ENCODE measurements around the gene DDX51. TPM values are rescaled to one million over a fixed set of nuclear protein-coding genes. Genes with fewer than 3 reads are reported as not detected.

DDX51 gene
- 7.4 and 11.5 TPM in 2 replicates for total RNA-seq

GRCh38 chr12:132144115-132144809, at the start of gene DDX51, which contains the start of gene NOC4L:
Gene DDX51, minus strand, starts transcription at chr12:132144319. Its CDS starts 23 bp downstream, at chr12:132144296.
Gene NOC4L, plus strand, starts transcription at chr12:132144457. Its CDS starts 32 bp downstream, at chr12:132144489.

Other genes starting within 250 kb of the DDX51 start
- 14.5 and 18.0 TPM in 2 replicates for gene ULK1, start 249.7 kb downstream of the DDX51 start, total RNA-seq
- gene PUS1, start 215.0 kb downstream of the DDX51 start, total RNA-seq = 11.3 and 13.5 TPM in 2 replicates
- gene EP400, start 194.4 kb downstream of the DDX51 start, total RNA-seq = 7.2 and 10.3 TPM in 2 replicates
- 9.0 and 12.1 TPM in 2 replicates for gene NOC4L, start 138 bp upstream of the DDX51 start, total RNA-seq
- 2.6 and 8.3 TPM in 2 replicates for gene GALNT9, start 185.3 kb upstream of the DDX51 start, total RNA-seq